Kidney epithelial cell (primary cell): ENCODE data around the gene WDR37. TPM values are rescaled to one million over a fixed set of nuclear protein-coding genes. Genes with fewer than 3 reads are reported as not detected.

ENCODE experiments used
- DNase-seq: peaks from one replicate; pipeline ENCODE4 v3.0.0-alpha.2; 2010; ENCODE audit warnings: low read depth
- H3K27me3 ChIP-seq: 2 replicates; pipeline ENCODE4 v1.6.0; 2011; ENCODE audit warnings: low read length; ENCODE audit not compliant: control insufficient read depth, insufficient read depth
- H3K36me3 ChIP-seq: 2 replicates; pipeline ENCODE4 v1.5.1; 2011; ENCODE audit warnings: low read length; ENCODE audit not compliant: control insufficient read depth, insufficient read depth
- H3K4me3 ChIP-seq: 2 replicates; pipeline ENCODE4 v1.5.1; 2011; ENCODE audit warnings: low read depth, mild to moderate bottlenecking, control low read depth, low read length
- CTCF ChIP-seq: IDR thresholded peaks from 2 replicates; pipeline ENCODE4 v1.5.1; 2011; ENCODE audit warnings: mild to moderate bottlenecking, moderate library complexity, low read length, control low read depth, inconsistent platforms; ENCODE audit not compliant: insufficient read depth, poor library complexity, severe bottlenecking
- total RNA-seq: library from RNA; depleted of rRNA; stranded (reverse); fragments of >200 nt; gene quantifications from 2 replicates; pipeline ENCODE4 v1.2.3, GENCODE V29; 2015

Gene WDR37
- total RNA-seq, 1 donor from 2014 or later: 15.1 TPM

GRCh38 chr10:1126461-1126860 is 70.3 kb downstream of the WDR37 start:
- no peak for TF ChIP-seq CTCF
- Histone ChIP-seq H3K27me3 (no peaks in the 10 kb centered on the region), H3K4me3 (no peak overlapping the region), H3K36me3 (peaks cover 3% of the 10 kb centered on the region)
- DNase-seq: no peak

GRCh38 chr10:1127629-1128028 is 71.4 kb downstream of the WDR37 start:
- H3K27me3 ChIP-seq: no peaks in the 10 kb centered on the region
- no peak for TF ChIP-seq CTCF
- no peak for DNase-seq
- no peak overlapping the region for H3K4me3 ChIP-seq
- peaks cover 1% of the 10 kb centered on the region for H3K36me3 ChIP-seq

GRCh38 chr10:1128115-1128514 is 71.9 kb downstream of the WDR37 start:
- Histone ChIP-seq H3K27me3 (no peaks in the 10 kb centered on the region), H3K4me3 (no peak overlapping the region), H3K36me3 (peaks cover 1% of the 10 kb centered on the region)
- no peak for TF ChIP-seq CTCF
- DNase-seq: no peak

GRCh38 chr10:1128649-1129048 is 72.5 kb downstream of the WDR37 start:
- no peak for DNase-seq
- H3K4me3 ChIP-seq: no peak overlapping the region
- TF ChIP-seq CTCF: no peak
- H3K27me3 ChIP-seq: no peaks in the 10 kb centered on the region
- H3K36me3 ChIP-seq: peaks cover 1% of the 10 kb centered on the region

GRCh38 chr10:1130226-1130625 is 74.0 kb downstream of the WDR37 start:
- Histone ChIP-seq H3K4me3 (no peak overlapping the region), H3K36me3 (peaks cover 1% of the 10 kb centered on the region), H3K27me3 (no peaks in the 10 kb centered on the region)
- TF ChIP-seq CTCF: no peak
- DNase-seq: no peak

- Histone ChIP-seq H3K36me3 (peaks cover 1% of the 10 kb centered on the region), H3K27me3 (no peaks in the 10 kb centered on the region), H3K4me3 (no peak overlapping the region)
- DNase-seq: no peak
- TF ChIP-seq CTCF: no peak
These were observed 75.0 kb downstream of the WDR37 start for GRCh38 chr10:1130995-1131790.
